K562 (cell line): Measurements from ENCODE around the gene TRIP6. TPM values are rescaled to one million over a fixed set of nuclear protein-coding genes. Genes with fewer than 3 reads are reported as not detected.
A peak's percentile ranks its signal among the peaks of the same experiment; 100 is the strongest.

ENCODE experiments used
- ATAC-seq: fragments of 200-7000 bp; cut with Tn5 transposase; 3 replicates; pipeline ENCODE4 v1.9.1; 2020; ENCODE audit warnings: moderate library complexity
- BruUV-seq: library from RNA; stranded (reverse); fragments of 400-500 nt; replicated peaks from 2 replicates; lab custom pipeline; 2021; lab: Mats Ljungman, UMichigan
- CTCF ChIA-PET: fragments of 300-600 bp; formaldehyde crosslinking; extraction: SDS; loops from one replicate; lab custom pipeline; 2021; ENCODE audit warnings: low intra/inter-chr PET ratio; lab: Yijun Ruan, JAX
- POLR2A ChIA-PET: fragments of 300-600, 350-650 bp; sonication (Branson Sonifier 250); formaldehyde crosslinking; extraction: SDS; loops from one replicate; lab custom pipeline; 2021; ENCODE audit warnings: antibody characterized with exemption, inconsistent platforms; lab: Yijun Ruan, JAX
- DNase-seq, 4 experiments: peaks; one replicate each; pipeline versions ENCODE4 v3.0.0 to v3.0.0-alpha.2; 2011 to 2018; ENCODE audit warnings: low spot score in 3 of 4, mixed read lengths in 3 of 4; ENCODE audit errors: extremely low read depth in 1 of 4
- FAIRE-seq: peaks from 2 replicates; lab custom pipeline; 2011; peaks lifted over from hg19 to GRCh38; lab: Jason Lieb, UNC
- H2AFZ ChIP-seq: 2 replicates; pipeline ENCODE4 v1.6.0; 2011; ENCODE audit warnings: low read depth, low read length, control low read depth, inconsistent platforms
- H3K27ac ChIP-seq: fragments of 200-600 bp; 3 replicates; pipeline ENCODE4 v1.8.0; 2011; ENCODE audit warnings: low read depth, mild to moderate bottlenecking, control low read depth, inconsistent platforms, low read length, moderate library complexity, mixed read lengths; ENCODE audit errors: extremely low read depth
- H3K27me3 ChIP-seq, 2 experiments: fragments of 300-600 bp in 1 of 2; 2 replicates in 1 of 2; 3 replicates in 1 of 2; pipeline versions ENCODE4 v1.6.0 to v1.8.0; 2011; ENCODE audit warnings: inconsistent platforms in 2 of 2, low read length in 2 of 2, mild to moderate bottlenecking in 1 of 2, mixed read lengths in 1 of 2, moderate library complexity in 1 of 2; ENCODE audit not compliant: control insufficient read depth in 2 of 2, insufficient read depth in 2 of 2
- H3K36me3 ChIP-seq: fragments of 300-600 bp; 3 replicates; pipeline ENCODE4 v1.8.0; 2011; ENCODE audit warnings: mild to moderate bottlenecking, low read length, inconsistent platforms; ENCODE audit not compliant: control insufficient read depth, insufficient read depth
- H3K4me1 ChIP-seq, 2 experiments: fragments of 200-600 bp in 1 of 2; replicated peaks in 1 of 2; 2 replicates in 1 of 2; 3 replicates in 1 of 2; pipeline versions ENCODE4 v1.5.1 to v1.8.0; 2011; ENCODE audit warnings: inconsistent platforms in 2 of 2, low read length in 2 of 2, mild to moderate bottlenecking in 1 of 2, mixed read lengths in 1 of 2, moderate library complexity in 1 of 2; ENCODE audit not compliant: control insufficient read depth in 2 of 2, insufficient read depth in 2 of 2
- H3K4me2 ChIP-seq: 2 replicates; pipeline ENCODE4 v1.6.1; 2011; ENCODE audit warnings: low read length, control low read depth, inconsistent platforms, mixed read lengths; ENCODE audit not compliant: insufficient read depth
- H3K4me3 ChIP-seq: fragments of 200-600 bp; sonication (generic), shearing (Covaris generic); 2 replicates; pipeline ENCODE4 v1.5.1; 2016; ENCODE audit warnings: control low read depth, inconsistent platforms
- H3K79me2 ChIP-seq: fragments of 200-600 bp; 3 replicates; pipeline ENCODE4 v1.8.0; 2011; ENCODE audit warnings: low read length, inconsistent platforms; ENCODE audit not compliant: control insufficient read depth, insufficient read depth
- H3K9ac ChIP-seq, 2 experiments: 2 replicates each; pipeline versions ENCODE4 v1.6.0 to v1.6.1; 2011; ENCODE audit warnings: low read depth in 2 of 2, low read length in 2 of 2, control low read depth in 1 of 2, inconsistent platforms in 1 of 2, mild to moderate bottlenecking in 1 of 2, mixed read lengths in 1 of 2; ENCODE audit not compliant: insufficient read depth in 1 of 2
- H3K9me1 ChIP-seq: one replicate; pipeline ENCODE4 v1.6.0; 2011; ENCODE audit warnings: inconsistent platforms, mild to moderate bottlenecking, low read length, moderate library complexity; ENCODE audit not compliant: control insufficient read depth, insufficient read depth
- H3K9me3 ChIP-seq: replicated peaks from 2 replicates; pipeline ENCODE4 v1.5.1; 2011; ENCODE audit warnings: low read depth, low read length, inconsistent platforms; ENCODE audit not compliant: control insufficient read depth, insufficient read depth
- H4K20me1 ChIP-seq: replicated peaks from 2 replicates; pipeline ENCODE4 v1.6.1; 2011; ENCODE audit warnings: low read length, inconsistent platforms, mixed read lengths; ENCODE audit not compliant: control insufficient read depth, insufficient read depth
- DNMT1 ChIP-seq: fragments of 450-650 bp; IDR thresholded peaks from 2 replicates; pipeline ENCODE4 v1.6.1; 2016; ENCODE audit warnings: antibody characterized with exemption, mild to moderate bottlenecking
- E2F6 ChIP-seq, 2 experiments: IDR thresholded peaks; 2 replicates each; pipeline ENCODE4 v1.6.1; 2011; ENCODE audit warnings: borderline replicate concordance in 1 of 2, control low read depth in 1 of 2, low read depth in 1 of 2, low read length in 1 of 2, mild to moderate bottlenecking in 1 of 2, mixed read lengths in 1 of 2, moderate library complexity in 1 of 2; ENCODE audit not compliant: insufficient read depth in 1 of 2, insufficient read length in 1 of 2, poor library complexity in 1 of 2, severe bottlenecking in 1 of 2; ENCODE audit errors: extremely low read depth in 1 of 2
- FIP1L1 ChIP-seq: fragments of 200-400 bp; formaldehyde crosslinking; IDR thresholded peaks from 2 replicates; pipeline ENCODE4 v1.6.1; 2018; ENCODE audit warnings: mild to moderate bottlenecking, low read depth, low read length; ENCODE audit not compliant: poor library complexity, severe bottlenecking
- KDM5B ChIP-seq: fragments of 200-600 bp; sonication (generic); IDR thresholded peaks from 2 replicates; pipeline ENCODE4 v1.6.1; 2012; ENCODE audit warnings: low read depth, mild to moderate bottlenecking, moderate library complexity, low read length, control low read depth, inconsistent platforms; ENCODE audit not compliant: insufficient replicate concordance
- PTBP1 ChIP-seq: fragments of 200-400 bp; formaldehyde crosslinking; IDR thresholded peaks from 2 replicates; pipeline ENCODE4 v1.6.1; 2017; ENCODE audit warnings: low read depth, low read length
- RBM17 ChIP-seq: fragments of 200-400 bp; formaldehyde crosslinking; IDR thresholded peaks from 2 replicates; pipeline ENCODE4 v1.6.1; 2017; ENCODE audit warnings: low read depth, mild to moderate bottlenecking, low read length, borderline replicate concordance
- RCOR1 ChIP-seq, 2 experiments: IDR thresholded peaks; 2 replicates each; pipeline ENCODE4 v1.6.1; 2012; ENCODE audit warnings: low read depth in 2 of 2, low read length in 2 of 2, borderline replicate concordance in 1 of 2, improper control_type of control experiment in 1 of 2
- RREB1 ChIP-seq: fragments of 250-450 bp; sonication (Bioruptor Pico); IDR thresholded peaks from 2 replicates; pipeline ENCODE4 v1.4.0; 2020
- STAG1 ChIP-seq: sonication (generic); formaldehyde crosslinking; IDR thresholded peaks from 2 replicates; pipeline ENCODE4 v1.5.0; 2020; ENCODE audit warnings: missing genetic modification reagents, borderline replicate concordance
- ZNF639 ChIP-seq, 2 experiments: fragments of 200-800 bp in 1 of 2; sonication (Bioruptor generic) in 1 of 2; sonication (generic) in 1 of 2; formaldehyde crosslinking in 1 of 2; IDR thresholded peaks in 1 of 2; conservative IDR thresholded peaks in 1 of 2; 2 replicates each; pipeline versions ENCODE4 v1.5.0 to v1.6.1; 2016 to 2020; ENCODE audit warnings: missing compliant biosample characterization in 1 of 2, missing genetic modification characterization in 1 of 2, missing genetic modification reagents in 1 of 2
- WGBS: fragments of 100-300 bp; shearing (Covaris generic); methylation state at CpG from one replicate; pipeline ENCODE4 v1.1.6; 2016; ENCODE audit warnings: low coverage, mixed read lengths; ENCODE audit not compliant: insufficient coverage; ENCODE audit errors: missing lambda C conversion rate; 5-methylcytosine and 5-hydroxymethylcytosine counted together
- in situ Hi-C: fragments of 300-500 bp; cut with MboI; formaldehyde crosslinking; loops from 4 replicates; pipeline ENCODE4 v1.15.0; 2018; ENCODE audit warnings: inconsistent platforms, mixed read lengths
- intact Hi-C: fragments of 100-400 bp; cut with micrococcal nuclease; formaldehyde crosslinking; loops from 2 replicates; pipeline ENCODE4 v1.14.2; 2022
- polyA plus RNA-seq, 8 experiments: library from polyadenylated mRNA; depleted of rRNA in 4 of 8; stranded (reverse) in 5 of 8; unstranded in 3 of 8; fragments of >200 nt; fragmentation: Nextera tagmentation in 2 of 8; fragmentation: Illumina TruSeq in 1 of 8; extraction: Ambion mirVana in 2 of 8; extraction: Trizol in 1 of 8; gene quantifications; 2 replicates each; pipeline versions ENCODE4 v1.2.1 to v1.2.3, GENCODE V29; 2011 to 2014; ENCODE audit warnings: inconsistent platforms in 1 of 8, missing spikeins in 1 of 8
- total RNA-seq, 7 experiments: library from RNA; depleted of rRNA in 6 of 7; stranded (reverse); fragments of >200 nt in 6 of 7; fragmentation: Illumina TruSeq in 2 of 7; extraction: Trizol in 2 of 7; gene quantifications; 2 replicates each; pipeline versions ENCODE4 v1.2.1 to v1.2.3, GENCODE V29; 2011 to 2021; ENCODE audit warnings: low replicate concordance in 1 of 7

Gene TRIP6
- total and polyA plus RNA-seq, 9 of the 15 experiments (the other 6 are each of a cell fraction or from before 2014, with no cell fraction given) = 5.9 to 141 (median 54.0) TPM

GRCh38 chr7:100892364-100893317 lies 25.5 kb downstream of the TRIP6 start:
- Histone ChIP-seq H3K36me3 (peaks cover 13% of the 10 kb centered on the region), H3K9ac (peak overlapping the region in 1 of 2 experiments; percentile 39; a peak in 2 of 4 replicates), H3K4me3 (no peak overlapping the region), H4K20me1 (peaks cover 4% of the 10 kb centered on the region; the same call in 1 of the 2 replicates), H3K27me3 (no peaks in the 10 kb centered on the region), H2AFZ (no peak overlapping the region), H3K4me1 (peaks cover 36 to 97% of the 10 kb centered on the region in 2 experiments), H3K9me3 (no peaks in the 10 kb centered on the region), H3K27ac (no peak overlapping the region), H3K9me1 (no peaks in the 10 kb centered on the region), H3K79me2 (peaks cover 25% of the 10 kb centered on the region), H3K4me2 (no peak overlapping the region)
- intact Hi-C loops (no loop called here), in situ Hi-C loops (loop anchor here (5.0 kb wide), 1 partner anchor 165 kb away; no protein-coding TSS in a partner anchor)
- ChIA-PET POLR2A (interaction anchor here (0.6 kb wide), 1 partner anchor 18 kb away, joined by 3 read pairs; the partner anchor contains the start of gene SRRT), CTCF (no interaction called here)
- ATAC-seq (no peak), FAIRE-seq (no peak), DNase-seq (no peak)
- whole genome bisulfite sequencing = 89% methylated on average over 42 of the region's 44 CpGs
- BruUV-seq = no TSS peak
- TF ChIP-seq PTBP1 = no peak
- no peak for TF ChIP-seq RCOR1 (IDR thresholded peaks at IDR 0.05; ENCODE audit: borderline replicate concordance in 1 of 2, low read depth in 2 of 2, low read length in 2 of 2)
- TF ChIP-seq E2F6 (IDR thresholded peaks at IDR 0.05; ENCODE audit: borderline replicate concordance in 1 of 2, extremely low read depth in 1 of 2, insufficient read depth in 1 of 2, insufficient read length in 1 of 2, low read depth in 1 of 2, low read length in 1 of 2, poor library complexity in 1 of 2, severe bottlenecking in 1 of 2) = no peak
- no peak for TF ChIP-seq RREB1
- no peak for TF ChIP-seq RBM17
- no peak for TF ChIP-seq FIP1L1
- TF ChIP-seq DNMT1 = no peak
- no peak for TF ChIP-seq KDM5B
- no peak for TF ChIP-seq STAG1 (CRISPR knock-in tag)
- no peak for TF ChIP-seq ZNF639 (CRISPR knock-in tag; conservative IDR thresholded peaks at IDR 0.05 in 1 of 2, IDR thresholded peaks at IDR 0.05 in 1 of 2)
